GM12865 (cell line): ENCODE measurements around the gene SH3PXD2A.
A peak's percentile ranks its signal among the peaks of the same experiment; 100 is the strongest.

Experiments used
- DNase-seq: peaks from one replicate; pipeline ENCODE4 v3.0.0; 2010; ENCODE audit warnings: low read depth
- H3K4me3 ChIP-seq: 2 replicates; pipeline ENCODE4 v1.5.1; 2011; ENCODE audit warnings: mild to moderate bottlenecking, low read depth, low read length, control low read depth
- TF ChIP-seq, protein P1 (sequence below): IDR thresholded peaks from 2 replicates; pipeline ENCODE4 v1.5.1; 2011; ENCODE audit warnings: low read length, control low read depth, low read depth, inconsistent platforms; ENCODE audit not compliant: insufficient read depth; ENCODE audit errors: missing control alignments

Gene SH3PXD2A

DNA sequence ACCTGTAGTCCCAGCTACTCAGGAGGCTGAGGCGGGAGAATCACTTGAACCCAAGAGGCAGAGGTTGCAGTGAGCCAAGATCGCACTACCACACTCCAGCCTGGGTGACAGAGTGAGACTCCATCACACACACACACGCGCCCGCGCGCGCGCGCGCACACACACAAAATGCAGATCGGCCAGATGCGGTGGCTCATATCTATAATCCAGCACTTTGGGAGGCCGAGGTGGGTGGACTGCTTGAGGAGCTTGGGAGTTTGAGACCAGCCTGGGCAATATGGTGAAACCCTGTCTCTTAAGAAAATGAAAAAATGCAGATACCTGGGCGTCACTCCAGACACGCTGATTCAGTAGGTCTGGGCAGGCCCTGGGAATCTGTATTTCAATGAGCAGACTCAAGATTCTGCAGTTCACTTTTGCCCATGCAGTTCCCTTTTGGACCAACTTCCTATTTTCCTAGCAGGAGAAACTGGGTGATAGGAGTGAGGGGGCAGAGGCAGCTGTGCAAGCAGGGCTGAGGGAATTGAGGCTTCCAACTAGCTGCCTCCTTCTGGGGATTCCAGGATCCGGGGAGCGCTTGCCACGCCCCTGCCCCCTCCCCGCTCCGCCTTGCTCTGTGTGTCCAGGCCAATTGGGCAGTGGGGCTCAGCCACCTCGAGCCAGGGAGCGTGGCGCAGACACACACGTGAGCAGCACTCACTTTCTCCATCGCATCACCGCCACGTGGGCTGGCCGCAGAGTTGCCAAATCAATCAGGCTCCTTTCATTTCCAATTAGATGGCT, 173.6 kb downstream of the SH3PXD2A start:
- no peak for DNase-seq
- no peak overlapping the region for H3K4me3 ChIP-seq
- TF ChIP-seq, protein P1, sequence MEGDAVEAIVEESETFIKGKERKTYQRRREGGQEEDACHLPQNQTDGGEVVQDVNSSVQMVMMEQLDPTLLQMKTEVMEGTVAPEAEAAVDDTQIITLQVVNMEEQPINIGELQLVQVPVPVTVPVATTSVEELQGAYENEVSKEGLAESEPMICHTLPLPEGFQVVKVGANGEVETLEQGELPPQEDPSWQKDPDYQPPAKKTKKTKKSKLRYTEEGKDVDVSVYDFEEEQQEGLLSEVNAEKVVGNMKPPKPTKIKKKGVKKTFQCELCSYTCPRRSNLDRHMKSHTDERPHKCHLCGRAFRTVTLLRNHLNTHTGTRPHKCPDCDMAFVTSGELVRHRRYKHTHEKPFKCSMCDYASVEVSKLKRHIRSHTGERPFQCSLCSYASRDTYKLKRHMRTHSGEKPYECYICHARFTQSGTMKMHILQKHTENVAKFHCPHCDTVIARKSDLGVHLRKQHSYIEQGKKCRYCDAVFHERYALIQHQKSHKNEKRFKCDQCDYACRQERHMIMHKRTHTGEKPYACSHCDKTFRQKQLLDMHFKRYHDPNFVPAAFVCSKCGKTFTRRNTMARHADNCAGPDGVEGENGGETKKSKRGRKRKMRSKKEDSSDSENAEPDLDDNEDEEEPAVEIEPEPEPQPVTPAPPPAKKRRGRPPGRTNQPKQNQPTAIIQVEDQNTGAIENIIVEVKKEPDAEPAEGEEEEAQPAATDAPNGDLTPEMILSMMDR: no peak

DNA sequence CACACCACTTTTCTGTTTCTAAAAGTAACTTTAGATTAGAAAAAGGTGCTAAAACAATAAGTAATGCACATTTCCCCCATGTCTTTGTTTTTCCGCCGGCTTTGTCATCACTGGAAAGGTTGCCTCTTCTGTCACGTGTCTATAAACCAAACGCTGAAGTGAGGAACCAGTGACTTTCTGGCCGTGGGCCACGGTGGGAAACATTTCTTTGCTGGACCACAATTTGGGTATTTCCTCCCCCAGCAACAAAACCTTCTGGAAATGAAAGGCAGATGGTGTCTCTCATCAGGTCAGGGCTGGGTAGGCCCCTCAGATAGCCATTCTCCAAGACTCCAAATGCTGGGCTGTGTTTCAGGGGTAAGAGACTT, 174.5 kb downstream of the SH3PXD2A start:
- TF ChIP-seq, protein P1: no peak
- no peak for DNase-seq
- no peak overlapping the region for H3K4me3 ChIP-seq

DNA sequence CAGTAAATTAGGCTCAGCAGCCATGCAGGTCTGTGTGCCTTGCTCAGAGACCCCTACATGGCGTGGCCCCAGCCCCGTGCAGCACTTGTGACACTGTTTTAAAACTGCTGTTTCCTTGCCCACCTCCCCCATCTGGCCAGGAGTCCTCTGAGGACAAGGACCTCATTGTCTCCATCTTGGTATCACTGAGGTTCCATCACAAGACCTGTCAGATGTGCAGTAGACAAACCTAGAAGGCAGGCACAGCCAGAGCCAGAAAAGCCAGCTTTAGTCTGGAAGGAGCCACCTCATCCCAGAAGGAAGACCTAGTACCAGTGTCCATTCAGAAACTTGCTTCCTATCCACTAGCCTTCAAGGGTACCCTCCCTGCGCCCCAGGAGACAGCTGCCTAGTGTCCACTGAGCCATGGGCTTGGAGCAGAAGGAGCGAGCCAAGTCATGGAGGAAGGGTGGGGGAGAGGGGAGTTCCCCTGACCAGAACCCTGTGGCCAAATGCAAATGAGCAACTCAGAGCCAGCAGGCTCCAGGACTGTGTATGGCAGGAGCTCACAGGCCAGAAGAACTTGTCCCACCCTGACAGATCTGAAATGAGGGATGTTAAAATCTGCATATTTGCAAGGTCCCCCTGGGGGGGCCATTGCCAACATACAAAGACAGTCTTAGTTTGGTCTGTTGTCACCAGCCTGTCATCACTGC, 176.1 kb downstream of the SH3PXD2A start:
- TF ChIP-seq, protein P1: no peak
- DNase-seq: peak; percentile 64
- no peak overlapping the region for H3K4me3 ChIP-seq

DNA sequence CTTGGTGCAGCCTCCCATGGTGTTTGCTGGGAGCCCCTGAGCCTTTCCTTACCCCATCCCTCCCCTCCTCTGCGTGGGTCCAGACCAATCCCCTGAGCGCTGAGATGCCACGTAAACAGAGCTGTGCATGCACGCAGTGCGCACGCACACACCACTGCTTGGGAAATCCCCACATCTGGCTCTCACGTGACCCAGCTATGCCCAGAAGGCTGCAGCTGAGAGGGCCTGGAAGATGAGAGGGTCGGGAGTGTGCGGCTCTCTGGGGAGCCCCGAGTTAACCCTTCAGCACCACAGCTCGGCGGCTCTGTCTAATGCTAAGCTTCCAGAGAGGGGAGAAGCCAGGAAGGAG, 177.2 kb downstream of the SH3PXD2A start:
- DNase-seq: peak; percentile 89
- H3K4me3 ChIP-seq: peak overlapping the region; percentile 38
- TF ChIP-seq, protein P1: no peak

DNA sequence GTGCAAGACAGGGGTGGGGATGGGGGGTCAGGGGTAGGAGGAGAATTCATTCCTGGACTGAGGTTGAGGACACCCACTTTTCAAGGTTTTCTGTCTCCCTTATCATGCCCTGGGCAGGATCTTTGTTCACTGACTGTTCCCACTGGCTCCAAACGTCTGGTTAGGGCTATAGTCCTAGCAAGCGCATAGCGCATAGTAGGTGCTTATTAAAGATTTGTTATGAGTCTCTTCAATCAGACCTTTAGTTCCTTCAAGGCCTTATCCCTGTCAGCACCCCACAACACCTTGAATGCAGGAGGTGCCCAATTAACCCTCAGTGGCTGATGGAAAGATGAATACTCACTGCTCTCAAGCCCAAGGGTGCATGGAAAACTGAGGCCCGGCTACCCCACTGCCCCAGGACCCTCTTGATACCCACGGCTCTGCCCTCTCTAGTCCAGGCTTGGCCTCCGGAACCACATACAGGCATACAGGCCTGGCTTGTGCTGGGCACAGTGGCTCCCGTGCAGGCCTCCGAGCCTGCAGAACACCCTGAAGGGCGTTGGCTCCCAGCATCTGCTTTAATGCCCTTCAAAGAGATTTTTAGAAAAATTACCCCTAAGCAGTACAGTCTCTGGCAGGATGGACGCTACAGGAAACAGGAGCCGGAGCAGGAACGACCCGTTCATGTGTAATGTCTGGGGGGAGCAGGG, 177.7 kb downstream of the SH3PXD2A start:
- TF ChIP-seq, protein P1: no peak
- no peak for DNase-seq
- H3K4me3 ChIP-seq: peak overlapping the region; percentile 38

DNA sequence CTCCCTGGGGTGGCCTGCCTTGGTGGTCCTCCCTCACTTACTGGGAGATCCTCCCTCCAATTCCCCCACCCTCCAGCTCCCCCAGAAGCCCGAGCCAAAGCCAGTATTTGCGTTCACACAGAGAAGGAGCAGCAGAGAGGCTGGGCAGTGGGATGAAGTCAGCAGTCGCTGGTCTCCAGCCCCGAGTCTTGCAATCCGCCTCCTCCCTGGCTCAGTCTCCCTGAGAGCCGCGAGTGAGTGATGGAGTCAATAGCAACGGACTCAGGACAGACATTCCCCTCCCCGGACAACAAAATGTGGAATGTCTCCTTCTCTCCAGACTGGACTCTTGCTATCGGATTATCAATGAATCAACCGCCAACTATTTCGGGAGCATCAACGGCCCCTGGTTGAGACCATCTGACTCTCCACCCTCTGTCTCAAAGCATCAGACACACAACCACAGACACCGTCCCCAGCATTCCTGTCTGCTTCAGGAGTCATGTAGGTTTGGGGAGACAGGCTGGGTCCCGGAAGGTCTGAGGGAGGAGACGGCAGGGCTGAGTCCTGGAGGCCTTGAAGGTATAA, 178.4 kb downstream of the SH3PXD2A start:
- DNase-seq: no peak
- TF ChIP-seq, protein P1: no peak
- no peak overlapping the region for H3K4me3 ChIP-seq
